Stimulated activated CD4-positive, alpha-beta T cell treated with anti-CD3 and anti-CD28 coated beads, TNF-alpha, amount 100 ng/mL, for 4 hours (primary cell): Measurements from ENCODE around the gene ZNF831.
A peak's percentile ranks its signal among the peaks of the same experiment; 100 is the strongest.

Experiments
- DNase-seq, 3 experiments: peaks; one replicate each; pipeline ENCODE4 v3.0.0-alpha.2; 2020; ENCODE audit warnings: low read depth in 3 of 3

ZNF831 gene

DNA sequence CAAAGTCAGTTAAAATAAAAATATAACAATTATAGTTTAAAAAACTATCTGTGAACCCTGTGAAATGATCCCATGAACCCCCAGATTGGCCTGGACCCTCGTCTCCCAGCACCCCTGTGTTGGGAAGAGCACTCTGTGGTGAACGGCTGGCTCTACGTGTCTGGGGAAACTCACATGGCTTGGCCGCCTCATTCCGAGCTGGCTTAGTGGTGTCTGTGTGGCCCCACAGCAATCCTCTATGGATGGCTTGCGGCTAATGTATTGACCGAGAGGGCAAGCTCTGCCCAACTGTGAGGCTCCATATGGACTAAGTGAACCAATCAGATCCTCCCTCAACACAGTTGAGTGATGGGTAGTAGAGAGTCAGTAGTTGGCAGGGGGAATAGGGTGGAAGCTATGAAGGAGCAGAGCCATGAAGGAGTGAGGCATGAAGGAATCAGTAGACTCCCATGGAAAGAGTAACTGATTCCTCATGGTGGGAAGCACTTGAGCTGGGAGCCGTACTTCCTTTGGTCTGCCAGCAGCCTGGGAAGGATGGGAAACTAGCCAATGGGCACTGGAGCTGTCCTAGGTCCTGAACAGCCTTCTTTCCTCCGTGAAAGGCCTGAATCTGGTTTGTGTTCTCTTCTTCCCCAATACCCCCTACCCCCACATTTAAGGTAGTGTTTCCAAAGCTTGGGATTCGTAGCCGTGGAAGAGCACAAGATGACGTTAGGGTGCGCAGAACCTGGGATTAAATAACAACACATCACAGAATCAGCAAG is 21.6 kb upstream of the ZNF831 start:
- DNase-seq = no peak

DNA sequence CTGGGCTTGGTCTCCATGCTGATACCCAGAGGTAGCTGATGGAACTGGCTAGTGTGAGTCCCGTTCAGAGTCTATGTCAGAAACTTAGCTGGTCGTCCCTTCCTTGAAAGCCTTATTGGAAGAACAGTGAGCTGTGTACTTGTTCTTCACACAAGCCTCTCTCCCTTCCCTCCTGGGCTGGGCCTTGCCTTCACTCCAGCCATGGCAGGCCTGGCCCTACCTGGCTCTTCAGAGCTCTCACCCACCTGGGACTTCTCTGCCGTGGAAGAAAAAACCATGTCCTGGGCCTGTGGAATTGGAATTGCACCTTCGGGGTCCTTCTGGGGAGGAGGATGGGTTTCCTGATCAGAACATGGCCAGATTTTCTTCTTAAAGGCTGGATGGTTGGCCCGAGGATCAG is 20.3 kb upstream of the ZNF831 start:
- DNase-seq = no peak

DNA sequence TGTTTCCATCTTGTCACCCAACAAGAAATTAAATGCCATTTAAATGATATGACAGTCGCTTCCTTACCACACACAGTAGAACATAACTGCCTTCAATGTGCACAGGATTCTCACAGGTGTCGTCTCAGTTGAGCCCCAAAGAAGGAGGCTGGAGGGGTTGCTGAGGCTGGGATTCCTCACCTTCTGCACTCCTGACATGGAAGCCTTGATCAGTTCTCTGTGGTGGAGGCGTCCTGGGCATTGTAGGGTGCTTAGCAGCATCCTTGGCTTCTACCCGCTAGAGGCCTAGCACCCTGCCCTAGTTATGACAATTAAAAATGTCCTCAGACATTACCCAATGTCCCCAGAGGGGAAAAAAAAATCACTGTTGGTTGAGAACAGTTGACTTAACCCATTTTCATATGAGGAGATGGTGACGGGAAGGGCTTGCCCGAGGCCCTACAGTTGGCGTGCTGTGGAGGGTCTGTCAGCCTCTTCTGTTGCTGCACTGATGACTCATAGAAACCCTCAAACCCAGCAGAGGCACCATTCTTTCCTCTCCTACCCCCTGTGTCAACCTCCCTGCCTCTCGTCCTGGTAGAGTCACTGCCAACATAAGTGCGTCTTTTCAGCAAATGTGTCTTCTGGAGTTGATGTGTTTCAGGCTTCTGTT is 19.3 kb upstream of the ZNF831 start:
- no peak for DNase-seq

DNA sequence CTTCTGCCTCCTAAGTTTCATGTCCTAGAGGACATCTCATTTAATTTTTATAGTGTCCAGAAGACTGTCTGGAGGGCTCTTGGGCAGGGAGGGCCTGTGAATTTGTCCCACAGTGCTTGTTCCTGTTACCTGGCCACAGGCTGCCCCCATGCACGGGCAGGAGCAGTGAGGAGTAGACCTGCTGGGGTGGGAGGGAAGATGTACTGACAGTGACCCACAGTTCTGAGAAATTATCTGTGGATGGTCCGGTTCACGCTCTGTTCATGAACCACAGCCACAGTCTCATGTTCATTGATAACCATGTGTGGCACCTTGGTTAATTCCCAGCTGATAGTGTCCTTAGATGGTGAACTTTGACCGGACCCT is 18.8 kb upstream of the ZNF831 start:
- DNase-seq = no peak

DNA sequence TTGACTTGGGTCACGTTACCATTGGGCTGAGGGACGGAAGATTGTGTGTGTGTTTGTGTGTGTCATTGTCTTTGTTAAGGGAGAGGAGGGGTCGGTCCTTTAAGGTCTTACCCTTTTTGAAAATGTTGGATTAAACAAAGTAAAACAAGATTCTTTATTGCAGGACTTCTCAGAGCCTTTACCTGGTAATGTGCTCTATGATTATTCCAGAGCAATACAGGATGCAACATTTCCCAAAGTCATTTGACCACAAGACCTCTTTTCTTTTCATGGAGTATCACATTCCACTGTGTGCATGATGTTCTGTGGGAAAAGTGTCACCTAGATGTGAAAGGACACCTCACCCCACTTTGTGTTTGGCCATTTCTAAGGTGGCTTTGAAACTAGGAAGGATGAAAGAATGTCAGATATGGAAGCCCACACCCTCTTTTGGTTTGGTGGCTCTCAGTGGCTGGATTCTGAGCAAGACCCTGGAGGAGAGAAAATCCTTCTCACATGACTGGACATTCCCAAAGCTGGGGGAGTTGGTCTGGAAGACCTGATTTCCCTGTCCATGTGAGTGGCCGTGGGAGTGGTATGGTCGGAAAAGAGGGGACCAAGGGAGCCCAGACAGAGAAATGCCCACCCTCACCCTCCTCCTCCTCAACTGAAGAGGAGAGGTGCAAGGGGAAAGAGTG is 18.2 kb upstream of the ZNF831 start:
- no peak for DNase-seq

DNA sequence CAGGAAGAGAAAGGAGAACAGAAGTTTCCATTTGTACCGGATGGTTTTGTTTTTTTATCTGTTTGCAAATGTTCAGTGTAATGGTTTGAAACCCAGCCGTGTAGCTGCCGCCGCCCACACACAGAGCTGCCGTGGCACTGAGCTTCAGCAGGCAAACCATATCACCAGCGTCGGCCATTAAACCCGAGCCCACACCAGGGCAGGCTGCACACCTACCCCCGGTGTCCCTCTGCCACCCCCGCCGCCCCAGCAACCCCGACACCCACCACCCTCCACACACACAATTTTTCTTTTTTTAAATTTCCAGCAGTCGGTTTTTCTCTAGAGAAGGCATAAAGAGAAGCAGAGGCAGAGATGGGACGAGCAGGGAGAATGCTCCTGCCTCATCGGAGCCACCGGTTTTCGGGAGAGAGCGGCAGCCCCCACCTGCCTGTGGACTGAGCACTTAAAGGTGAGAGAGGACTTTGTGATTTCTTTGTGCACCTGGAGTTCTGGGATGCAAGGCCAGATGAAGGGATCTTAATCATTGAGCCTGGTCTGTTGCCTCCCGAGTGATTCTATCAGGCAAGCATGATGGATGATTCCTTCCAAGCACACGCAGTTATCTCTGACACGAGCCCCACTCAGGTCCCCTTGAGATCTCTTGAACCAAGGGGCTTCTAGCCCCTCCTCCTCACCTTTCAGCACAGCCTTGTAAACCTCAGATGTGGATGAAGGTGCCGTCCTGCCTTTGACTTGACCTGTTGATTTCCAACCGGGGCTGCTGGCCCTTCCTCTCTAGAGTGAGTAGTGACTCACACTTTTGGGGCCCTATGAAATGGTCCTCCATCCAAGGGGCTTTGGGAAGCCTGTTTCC is 17.5 kb upstream of the ZNF831 start:
- peak in 2 of 3 experiments; percentile 60 for DNase-seq

DNA sequence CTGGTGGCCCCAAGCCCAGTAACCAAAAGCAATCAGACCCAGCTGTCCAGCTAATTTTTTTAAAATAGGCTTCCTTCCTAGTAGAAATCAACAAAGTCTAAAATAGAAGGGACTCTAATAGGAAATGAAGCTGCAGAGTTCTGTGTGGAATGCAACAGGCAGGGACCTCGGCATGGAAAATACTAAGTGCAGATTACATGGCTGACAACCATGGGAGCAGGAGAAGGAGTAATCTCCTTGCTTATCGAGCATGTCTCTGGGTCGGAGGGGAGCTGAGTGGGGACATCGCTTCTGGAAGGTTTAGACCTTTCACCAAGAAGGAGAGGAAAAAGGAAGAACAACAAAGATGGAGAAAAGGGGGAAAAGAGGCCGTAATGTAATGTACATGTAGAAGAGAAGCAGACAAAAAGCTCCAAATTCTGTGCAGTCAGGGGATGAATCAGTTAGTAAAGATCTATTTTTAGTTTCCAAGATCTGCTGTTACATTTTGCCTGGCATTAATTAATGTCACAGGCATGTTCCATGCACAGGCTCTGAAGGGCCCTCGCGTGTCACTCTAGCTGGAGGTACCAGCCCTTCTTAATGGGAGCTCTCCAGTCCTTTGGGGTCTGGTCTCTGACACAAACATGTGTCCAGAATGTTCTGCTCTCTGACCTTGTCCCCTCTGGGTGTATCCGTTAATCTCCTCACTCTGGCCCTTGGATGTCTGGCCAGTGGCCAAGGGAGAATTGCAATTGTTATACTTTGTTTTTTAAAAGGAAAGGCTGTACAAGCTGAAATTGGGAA is 16.6 kb upstream of the ZNF831 start:
- no peak for DNase-seq

DNA sequence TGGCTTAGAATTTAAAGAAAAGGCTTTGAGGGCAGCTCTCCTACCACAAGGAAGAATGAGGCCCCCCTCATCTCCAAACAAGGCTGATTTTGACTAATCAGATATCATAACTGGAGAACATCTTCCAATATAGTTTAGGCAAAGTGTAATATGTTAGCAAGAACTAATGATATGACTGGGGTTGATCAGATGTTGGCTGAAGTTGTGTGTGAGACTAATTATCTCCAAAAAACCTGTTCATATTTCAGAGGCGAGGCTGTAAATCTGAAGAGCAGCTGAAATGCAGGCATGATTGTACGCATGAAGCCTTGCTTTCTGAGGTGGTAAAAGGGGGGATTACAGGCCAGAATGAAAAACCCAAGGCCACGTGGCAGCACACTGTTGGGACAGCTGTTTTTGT is 16.0 kb upstream of the ZNF831 start:
- no peak for DNase-seq

DNA sequence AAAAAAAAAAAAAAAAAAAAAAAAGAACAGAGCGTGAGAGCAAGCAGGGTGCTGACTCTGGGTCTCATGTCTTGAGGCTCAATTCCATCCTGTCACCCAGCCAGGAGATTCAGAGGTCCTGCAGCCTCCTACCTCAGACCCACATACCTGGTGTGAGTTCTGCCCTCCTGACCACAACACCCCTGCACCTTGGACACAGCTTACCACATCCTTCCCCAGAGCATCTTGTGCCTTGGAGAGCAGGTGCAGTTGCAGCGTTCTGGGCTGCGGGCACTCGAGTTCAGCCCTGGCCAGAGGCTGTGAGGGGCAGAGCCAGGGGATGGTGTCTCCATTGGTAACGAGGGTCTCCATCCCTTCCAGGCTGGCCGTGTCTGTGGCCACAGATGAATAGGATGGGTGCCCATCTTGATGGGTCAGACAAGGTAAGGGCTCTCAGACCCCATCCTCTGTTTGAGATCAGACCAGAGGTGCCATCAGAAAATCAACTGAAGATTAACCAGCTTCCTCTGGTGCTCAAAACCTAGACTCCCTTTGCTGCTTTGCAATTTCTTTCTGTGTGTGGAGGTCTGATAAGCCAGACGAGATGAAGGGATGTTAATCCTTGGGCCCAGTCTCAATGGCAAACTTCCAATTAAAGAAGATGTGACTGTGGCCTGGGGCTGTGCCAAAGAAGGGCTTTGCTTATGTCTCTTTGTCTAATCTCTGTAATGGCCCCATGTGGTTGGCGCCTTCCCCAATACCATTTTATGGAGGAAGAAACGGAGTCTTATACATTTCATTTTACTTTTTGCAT is 14.7 kb upstream of the ZNF831 start:
- DNase-seq = no peak

DNA sequence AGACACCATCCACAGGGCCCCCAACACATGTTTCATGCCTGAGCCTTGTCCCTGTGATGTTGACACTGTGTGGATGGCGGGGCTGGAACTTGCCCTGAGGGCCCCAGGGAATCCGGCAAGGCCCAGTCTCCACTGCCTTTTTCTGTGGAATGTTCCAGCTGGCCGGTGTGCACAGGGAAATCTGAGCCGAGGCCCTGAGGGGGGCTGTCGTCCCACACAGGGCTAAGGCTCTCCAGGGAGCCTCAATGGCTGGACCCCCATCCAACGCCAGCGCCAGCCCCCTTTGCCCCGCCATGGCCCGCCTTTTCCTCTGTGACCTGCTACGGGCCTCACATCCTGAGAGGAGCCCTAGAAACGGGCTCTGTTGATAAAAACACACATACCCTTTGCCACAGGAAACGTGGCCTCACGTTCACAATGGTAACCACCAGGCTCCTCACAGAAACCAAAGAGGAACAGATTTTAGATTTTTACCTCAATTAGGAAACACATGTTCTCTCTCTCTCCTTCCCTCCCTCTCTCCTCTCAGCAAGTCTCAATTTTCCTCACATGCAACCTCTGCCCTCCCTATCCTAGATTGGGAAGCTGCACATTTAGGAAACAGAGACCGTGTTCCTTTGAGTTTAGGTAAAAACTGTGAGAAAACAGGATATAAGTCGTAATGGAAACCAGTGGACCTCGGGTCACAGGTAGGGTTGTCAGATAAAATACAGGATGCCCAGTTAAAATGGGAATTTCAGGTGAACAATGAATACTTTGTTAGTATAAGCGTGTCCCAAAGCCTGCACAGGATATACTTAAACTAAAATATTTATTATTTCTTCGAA is 13.7 kb upstream of the ZNF831 start:
- peak in 1 of 3 experiments; percentile 26 for DNase-seq

DNA sequence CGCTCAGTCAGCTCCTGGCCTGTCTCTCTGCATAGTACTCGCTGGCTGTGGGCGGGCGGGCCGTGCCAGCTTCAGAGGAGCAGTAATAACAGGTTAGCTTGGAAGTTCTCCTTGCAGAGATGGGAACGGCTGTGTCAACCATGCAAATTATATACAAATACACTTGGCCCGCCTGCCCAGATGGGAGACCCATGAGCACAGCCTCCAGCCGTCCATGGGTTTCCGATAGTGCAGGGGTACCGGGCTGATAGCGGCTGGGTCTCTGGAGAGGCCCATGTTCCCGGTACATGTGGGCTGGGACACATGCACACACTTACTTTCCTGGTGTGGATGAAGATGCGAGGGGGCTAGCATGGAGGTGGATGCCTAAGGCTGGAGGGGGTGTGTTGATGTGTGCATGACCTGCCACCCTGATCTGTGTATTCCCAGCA is 12.8 kb upstream of the ZNF831 start:
- DNase-seq = no peak

DNA sequence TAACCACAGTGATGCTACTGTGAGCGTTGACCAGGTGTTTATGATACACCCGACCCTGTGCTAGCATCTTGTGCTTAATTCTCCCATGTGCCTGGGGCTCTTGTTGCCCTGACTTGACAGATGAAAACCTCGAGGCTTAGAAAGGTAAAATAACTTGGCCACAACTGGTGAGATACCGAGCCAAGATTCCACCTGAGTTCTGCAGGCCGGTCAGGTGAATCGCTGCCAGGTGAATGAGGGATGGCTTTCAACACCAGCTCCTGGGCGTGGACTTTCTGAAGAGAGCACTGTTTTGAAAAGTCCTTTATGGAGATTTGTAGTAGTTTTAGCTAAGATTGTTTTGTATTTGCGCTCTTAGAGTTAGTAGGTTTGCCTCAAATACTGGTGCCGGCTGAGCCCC is 12.2 kb upstream of the ZNF831 start:
- DNase-seq = no peak

DNA sequence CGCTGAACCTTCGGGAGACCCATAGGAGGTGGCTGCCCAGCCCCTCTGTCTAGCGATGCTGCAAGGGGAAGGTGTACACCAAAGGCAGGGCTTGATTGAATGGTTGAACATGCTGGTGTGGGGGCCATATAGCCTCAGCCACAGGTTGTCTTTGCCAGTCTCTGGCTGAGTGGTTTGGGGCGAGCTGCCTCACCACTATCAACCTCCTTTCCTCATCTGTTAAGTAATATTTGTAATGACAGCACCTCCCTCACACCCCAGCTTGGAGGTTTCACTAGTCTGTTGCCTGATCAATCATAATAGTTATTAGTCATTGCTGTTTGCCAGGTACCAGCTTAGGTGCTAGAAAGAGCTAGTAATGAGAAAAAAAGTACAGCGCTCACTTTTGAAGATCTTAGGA is 11.8 kb upstream of the ZNF831 start:
- no peak for DNase-seq

DNA sequence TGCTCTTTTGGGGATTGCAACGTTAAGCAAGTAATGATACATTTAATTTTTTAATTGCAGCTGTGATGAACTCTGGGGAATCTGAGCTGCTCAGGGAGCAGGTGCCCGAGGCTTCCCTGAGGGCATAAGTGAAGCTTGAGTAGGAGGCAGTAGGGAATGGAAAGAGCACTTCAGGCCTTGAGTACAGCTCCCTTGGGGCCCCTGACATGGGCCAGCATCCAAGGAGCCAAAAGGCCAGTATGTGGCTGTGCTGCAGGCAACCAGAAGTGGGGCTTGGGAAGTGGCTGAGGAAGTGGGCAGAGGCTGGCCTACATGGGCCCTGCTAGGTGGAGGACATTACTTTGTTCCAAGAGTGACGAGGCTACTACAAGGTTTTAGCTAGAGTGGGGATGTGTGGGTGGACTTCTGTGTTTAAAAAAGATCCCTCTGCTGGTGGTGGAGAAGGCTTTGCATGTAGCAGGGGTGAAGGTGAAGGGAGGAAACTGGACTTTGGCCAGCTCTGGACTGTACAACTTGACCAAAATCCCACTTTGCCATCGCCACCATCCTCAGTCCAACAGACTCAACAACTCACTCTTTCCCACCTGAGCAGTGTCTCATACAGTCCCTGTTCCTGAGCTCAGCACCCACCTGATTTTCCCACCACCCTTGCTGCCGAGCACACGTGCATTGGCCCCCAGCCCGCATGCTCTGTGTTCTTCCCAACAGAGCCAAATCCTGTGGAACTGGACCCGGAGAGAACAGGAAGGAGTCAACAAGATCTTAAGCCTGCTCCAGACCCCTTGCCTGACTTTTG is 10.9 kb upstream of the ZNF831 start:
- DNase-seq = no peak

DNA sequence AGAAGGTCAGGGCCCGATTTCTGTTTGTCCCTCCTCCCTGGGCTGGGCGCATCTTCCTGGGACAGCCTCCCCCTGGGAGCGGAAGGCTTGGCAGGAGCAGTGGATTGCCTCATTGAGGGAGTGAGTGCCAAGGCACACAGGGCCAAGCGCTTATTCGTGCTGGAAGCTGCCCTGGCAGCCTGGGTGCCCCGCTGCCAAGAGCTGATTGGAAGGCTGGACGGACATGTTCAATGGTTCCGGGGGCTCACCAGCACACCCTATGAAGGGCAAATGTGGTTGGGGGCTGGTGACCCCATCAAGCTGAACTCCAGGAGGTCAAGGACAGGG is 10.3 kb upstream of the ZNF831 start:
- no peak for DNase-seq

DNA sequence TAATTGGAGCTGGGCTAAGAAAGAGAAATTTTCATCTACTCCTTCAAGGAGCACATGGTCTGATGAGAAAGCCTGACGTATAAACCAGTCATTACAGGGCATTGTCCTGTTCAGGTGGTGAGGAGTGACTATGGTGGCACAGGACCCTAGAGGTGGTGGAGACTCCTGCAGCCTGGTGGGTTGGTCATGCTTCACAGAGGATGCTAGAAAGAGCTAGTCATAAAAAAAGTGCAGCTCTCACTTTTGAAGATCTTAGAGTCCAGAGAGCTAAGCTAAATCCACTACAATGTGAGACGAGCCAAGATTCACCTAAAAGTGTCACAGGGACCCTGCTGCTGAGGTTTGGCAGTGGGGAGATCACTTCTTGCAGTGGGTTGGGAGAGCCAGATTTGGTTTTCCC is 9.8 kb upstream of the ZNF831 start:
- no peak for DNase-seq

DNA sequence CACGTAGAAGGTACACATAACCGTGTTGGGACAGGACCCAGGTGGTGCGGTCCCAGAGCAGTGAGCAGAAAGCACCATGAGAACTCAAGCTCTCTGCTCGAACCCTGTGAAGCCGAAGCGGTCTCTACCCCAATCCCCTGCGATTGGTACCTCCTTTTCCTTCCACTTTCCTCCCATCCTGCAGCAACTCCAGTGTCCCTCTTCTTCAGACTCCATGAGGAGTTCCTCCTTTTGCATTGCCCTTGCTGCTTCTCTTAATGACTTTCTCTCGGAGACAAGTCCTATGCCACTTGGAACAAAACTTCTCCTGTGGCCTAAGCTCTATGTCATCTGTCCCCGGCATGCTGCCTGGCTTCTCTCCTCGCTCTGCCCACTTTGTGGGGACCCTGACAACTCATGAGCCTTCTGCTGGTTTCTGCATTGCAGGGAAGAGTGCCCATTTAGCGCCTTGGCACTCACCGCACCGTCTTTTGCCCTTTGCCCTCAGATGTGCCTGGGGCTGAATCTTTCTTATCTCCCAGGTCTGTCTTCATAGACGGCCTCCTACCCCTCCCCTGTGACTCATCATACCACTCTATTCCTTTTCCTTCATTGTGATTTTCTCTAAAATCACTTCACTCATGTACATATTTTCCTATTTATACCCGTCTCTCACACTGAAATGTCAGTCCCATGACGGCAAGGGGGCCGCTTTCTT is 9.2 kb upstream of the ZNF831 start:
- DNase-seq = no peak

DNA sequence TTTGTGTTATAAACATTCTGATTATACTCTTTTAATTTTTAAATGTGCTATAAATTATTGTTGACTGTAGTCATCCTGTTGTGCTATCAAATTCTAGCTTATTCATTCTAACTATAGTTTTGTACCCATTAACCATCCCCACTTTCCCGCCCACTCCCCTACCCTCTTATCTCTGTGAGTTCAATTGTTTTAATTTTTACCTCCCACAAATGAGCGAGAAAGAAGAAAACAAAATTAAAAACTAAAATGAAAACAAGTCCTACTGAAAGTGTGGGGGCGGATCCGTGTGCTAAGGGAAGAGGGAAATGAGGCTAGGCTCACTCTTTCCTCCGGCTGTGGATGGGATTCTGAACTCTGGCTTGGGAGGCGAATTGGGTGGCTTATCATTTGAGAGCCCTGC is 6.6 kb upstream of the ZNF831 start:
- DNase-seq = no peak
